ENCODE results near the gene CCRL2. TPM values are rescaled to one million over a fixed set of nuclear protein-coding genes. Genes with fewer than 3 reads are reported as not detected.

The CCRL2 gene, protein sequence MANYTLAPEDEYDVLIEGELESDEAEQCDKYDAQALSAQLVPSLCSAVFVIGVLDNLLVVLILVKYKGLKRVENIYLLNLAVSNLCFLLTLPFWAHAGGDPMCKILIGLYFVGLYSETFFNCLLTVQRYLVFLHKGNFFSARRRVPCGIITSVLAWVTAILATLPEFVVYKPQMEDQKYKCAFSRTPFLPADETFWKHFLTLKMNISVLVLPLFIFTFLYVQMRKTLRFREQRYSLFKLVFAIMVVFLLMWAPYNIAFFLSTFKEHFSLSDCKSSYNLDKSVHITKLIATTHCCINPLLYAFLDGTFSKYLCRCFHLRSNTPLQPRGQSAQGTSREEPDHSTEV
- not detected in 2 replicates for total RNA-seq

DNA sequence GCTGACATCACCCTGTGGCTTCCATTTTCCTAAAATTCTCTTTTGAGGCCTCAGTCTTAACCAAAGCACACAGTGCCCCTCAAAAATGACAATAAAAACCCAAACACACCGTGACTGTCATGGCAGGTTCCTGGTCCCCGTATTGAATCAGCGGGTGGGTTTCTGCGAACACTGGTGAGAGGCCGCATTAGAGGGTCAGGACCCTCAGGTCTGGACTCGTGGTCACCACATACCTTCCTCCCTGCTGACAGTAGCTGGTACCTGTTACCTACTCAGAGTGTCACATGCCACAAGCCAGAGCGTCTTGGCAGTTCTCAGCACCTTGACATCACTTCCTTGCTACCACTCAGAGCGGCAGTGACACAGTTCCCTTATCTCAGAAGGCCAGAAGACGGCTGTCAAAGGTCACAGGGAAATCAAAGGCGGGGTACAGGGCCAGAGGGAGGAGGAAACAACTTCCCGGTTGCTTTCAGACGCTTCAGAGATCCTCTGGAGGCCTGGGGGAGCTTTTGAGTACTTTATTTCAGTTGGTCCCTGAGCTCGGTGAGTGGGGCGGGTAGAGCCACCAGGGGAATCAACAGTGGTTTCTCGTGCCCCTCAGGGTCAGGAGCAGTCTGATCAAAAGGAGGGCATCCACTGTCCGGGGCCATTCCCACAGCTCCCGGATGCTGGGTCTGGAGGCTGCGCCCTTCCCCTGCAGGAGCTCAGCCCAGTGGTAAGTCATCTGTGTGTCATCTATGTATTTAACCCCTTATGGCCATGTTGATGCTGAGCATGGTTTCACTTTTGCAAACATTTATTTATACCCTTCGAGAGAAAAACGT is at the start of gene CCRL2, which contains the start of gene CCR5AS:
Gene CCRL2 (plus strand): TSS at position 472 of the 824 bp plus-strand sequence. CDS start 821 bp downstream, outside the sequence.
Gene CCR5AS (minus strand): TSS at position 279 of the 824 bp plus-strand sequence.

DNA sequence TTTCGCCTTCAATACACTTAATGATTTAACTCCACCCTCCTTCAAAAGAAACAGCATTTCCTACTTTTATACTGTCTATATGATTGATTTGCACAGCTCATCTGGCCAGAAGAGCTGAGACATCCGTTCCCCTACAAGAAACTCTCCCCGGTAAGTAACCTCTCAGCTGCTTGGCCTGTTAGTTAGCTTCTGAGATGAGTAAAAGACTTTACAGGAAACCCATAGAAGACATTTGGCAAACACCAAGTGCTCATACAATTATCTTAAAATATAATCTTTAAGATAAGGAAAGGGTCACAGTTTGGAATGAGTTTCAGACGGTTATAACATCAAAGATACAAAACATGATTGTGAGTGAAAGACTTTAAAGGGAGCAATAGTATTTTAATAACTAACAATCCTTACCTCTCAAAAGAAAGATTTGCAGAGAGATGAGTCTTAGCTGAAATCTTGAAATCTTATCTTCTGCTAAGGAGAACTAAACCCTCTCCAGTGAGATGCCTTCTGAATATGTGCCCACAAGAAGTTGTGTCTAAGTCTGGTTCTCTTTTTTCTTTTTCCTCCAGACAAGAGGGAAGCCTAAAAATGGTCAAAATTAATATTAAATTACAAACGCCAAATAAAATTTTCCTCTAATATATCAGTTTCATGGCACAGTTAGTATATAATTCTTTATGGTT is 36.1 kb upstream of the CCRL2 start, which contains the start of gene CCR5:
Gene CCR5 (plus strand): TSS at position 108 of the 680 bp plus-strand sequence. CDS start 1,957 bp downstream, outside the sequence.

Other genes with a start within 250 kb of the CCRL2 start
- not detected in 2 replicates for gene CCR1, start 198.9 kb upstream of the CCRL2 start, total RNA-seq
- not detected in 2 replicates for gene CCR3, start 164.8 kb upstream of the CCRL2 start, total RNA-seq
- not detected in 2 replicates for gene CCR2, start 53.1 kb upstream of the CCRL2 start, total RNA-seq
- gene CCR5, start 36.3 kb upstream of the CCRL2 start, total RNA-seq, result not detected in 2 replicates
- gene LTF, start 57.6 kb downstream of the CCRL2 start, total RNA-seq, result not detected in 2 replicates
- gene RTP3, start 90.7 kb downstream of the CCRL2 start, total RNA-seq, result not detected in 2 replicates
- gene LRRC2, start 159.0 kb downstream of the CCRL2 start, total RNA-seq, result 0.09 and 0.12 TPM in 2 replicates
- not detected in 2 replicates for gene FAM240A, start 205.3 kb downstream of the CCRL2 start, total RNA-seq